ENCODE measurements around the gene VGLL1. TPM values are rescaled to one million over a fixed set of nuclear protein-coding genes. Genes with fewer than 3 reads are reported as not detected.

Gene VGLL1
- total RNA-seq, 1 donor from 2014 or later = not detected

DNA sequence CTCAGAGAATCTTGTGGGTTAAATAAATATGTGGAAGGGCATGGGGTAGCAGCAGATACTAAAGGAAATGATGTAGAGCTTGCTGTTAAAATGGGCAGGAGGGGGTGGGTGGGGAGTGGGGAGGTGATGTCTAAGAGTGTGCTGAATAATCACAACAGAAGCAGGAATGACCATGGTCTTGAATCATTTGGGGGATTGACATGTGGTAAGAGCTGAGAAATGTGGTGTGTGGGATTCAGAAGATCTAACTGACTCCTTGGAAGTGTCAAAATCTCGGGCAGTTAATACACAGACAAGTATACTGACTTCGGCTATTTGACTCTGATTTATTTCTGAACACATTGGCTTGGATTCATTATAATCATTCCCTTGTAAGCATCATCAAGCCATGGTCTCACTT, 6.8 kb downstream of the VGLL1 start:
- Mint-ChIP-seq H3K4me1 (ENCODE audit: low read depth) (no peaks in the 10 kb centered on the region), H3K4me3 (ENCODE audit: unreplicated experiment) (no peak overlapping the region), H3K36me3 (ENCODE audit: low read depth) (no peaks in the 10 kb centered on the region), H3K9me3 (ENCODE audit: low read depth) (peaks cover 3% of the 10 kb centered on the region), H3K27ac (ENCODE audit: unreplicated experiment) (no peak overlapping the region), H3K27me3 (ENCODE audit: low read depth) (peaks cover 2% of the 10 kb centered on the region)
- TF ChIP-seq, protein P1, sequence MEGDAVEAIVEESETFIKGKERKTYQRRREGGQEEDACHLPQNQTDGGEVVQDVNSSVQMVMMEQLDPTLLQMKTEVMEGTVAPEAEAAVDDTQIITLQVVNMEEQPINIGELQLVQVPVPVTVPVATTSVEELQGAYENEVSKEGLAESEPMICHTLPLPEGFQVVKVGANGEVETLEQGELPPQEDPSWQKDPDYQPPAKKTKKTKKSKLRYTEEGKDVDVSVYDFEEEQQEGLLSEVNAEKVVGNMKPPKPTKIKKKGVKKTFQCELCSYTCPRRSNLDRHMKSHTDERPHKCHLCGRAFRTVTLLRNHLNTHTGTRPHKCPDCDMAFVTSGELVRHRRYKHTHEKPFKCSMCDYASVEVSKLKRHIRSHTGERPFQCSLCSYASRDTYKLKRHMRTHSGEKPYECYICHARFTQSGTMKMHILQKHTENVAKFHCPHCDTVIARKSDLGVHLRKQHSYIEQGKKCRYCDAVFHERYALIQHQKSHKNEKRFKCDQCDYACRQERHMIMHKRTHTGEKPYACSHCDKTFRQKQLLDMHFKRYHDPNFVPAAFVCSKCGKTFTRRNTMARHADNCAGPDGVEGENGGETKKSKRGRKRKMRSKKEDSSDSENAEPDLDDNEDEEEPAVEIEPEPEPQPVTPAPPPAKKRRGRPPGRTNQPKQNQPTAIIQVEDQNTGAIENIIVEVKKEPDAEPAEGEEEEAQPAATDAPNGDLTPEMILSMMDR (IDR thresholded peaks at IDR 0.05) = no peak
- no peak for DNase-seq (ENCODE audit: low spot score)

DNA sequence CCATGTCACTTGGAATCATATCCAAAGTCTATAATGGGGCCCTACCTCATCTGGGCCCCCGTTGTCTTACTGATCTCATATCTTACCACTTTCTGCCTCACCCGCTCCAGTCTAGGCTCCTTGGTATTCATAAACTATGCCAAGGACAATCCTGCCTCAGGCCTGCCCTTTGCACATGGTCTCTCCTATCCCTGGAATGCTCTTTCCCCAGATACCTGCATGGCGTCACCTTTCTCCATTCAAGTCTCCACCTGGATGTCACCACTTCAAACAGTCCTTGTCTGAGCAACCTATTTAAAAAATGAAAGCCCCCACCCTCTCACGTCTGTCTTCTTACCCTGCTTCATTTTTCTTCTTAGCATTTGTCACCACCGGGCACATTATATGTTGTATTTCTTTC, 8.2 kb downstream of the VGLL1 start:
- peaks cover 3% of the 10 kb centered on the region for H3K9me3 Mint-ChIP-seq (ENCODE audit: low read depth)
- H3K4me1 Mint-ChIP-seq (ENCODE audit: low read depth) = no peaks in the 10 kb centered on the region
- no peak overlapping the region for H3K27ac Mint-ChIP-seq (ENCODE audit: unreplicated experiment)
- no peak overlapping the region for H3K4me3 Mint-ChIP-seq (ENCODE audit: unreplicated experiment)
- peaks cover 2% of the 10 kb centered on the region for H3K27me3 Mint-ChIP-seq (ENCODE audit: low read depth)
- TF ChIP-seq, protein P1 (IDR thresholded peaks at IDR 0.05) = no peak
- no peak for DNase-seq (ENCODE audit: low spot score)
- no peaks in the 10 kb centered on the region for H3K36me3 Mint-ChIP-seq (ENCODE audit: low read depth)

DNA sequence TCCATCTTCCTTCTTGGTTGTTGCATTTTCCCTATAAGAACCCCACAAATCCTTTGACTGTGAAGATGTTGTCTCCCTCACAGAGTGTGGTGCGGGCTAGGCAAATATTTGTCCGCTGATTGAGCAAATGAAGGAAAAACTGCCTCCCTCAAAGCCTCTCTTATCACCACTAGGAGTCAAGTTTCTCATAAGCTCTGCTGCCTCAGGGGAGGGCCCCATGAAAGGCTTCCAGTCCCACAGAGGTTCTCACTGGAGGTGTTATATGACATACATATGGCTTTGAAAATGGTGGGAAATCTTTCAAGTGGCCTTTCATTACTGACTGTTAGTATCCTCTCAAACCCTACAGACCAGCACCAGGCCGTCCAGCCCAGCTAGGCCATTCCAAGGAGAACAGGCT, 9.3 kb downstream of the VGLL1 start:
- no peaks in the 10 kb centered on the region for H3K4me1 Mint-ChIP-seq (ENCODE audit: low read depth)
- no peak overlapping the region for H3K27ac Mint-ChIP-seq (ENCODE audit: unreplicated experiment)
- TF ChIP-seq, protein P1 (IDR thresholded peaks at IDR 0.05) = no peak
- H3K27me3 Mint-ChIP-seq (ENCODE audit: low read depth) = peaks cover 2% of the 10 kb centered on the region
- no peak for DNase-seq (ENCODE audit: low spot score)
- H3K36me3 Mint-ChIP-seq (ENCODE audit: low read depth) = no peaks in the 10 kb centered on the region
- peaks cover 3% of the 10 kb centered on the region for H3K9me3 Mint-ChIP-seq (ENCODE audit: low read depth)
- H3K4me3 Mint-ChIP-seq (ENCODE audit: unreplicated experiment) = no peak overlapping the region

DNA sequence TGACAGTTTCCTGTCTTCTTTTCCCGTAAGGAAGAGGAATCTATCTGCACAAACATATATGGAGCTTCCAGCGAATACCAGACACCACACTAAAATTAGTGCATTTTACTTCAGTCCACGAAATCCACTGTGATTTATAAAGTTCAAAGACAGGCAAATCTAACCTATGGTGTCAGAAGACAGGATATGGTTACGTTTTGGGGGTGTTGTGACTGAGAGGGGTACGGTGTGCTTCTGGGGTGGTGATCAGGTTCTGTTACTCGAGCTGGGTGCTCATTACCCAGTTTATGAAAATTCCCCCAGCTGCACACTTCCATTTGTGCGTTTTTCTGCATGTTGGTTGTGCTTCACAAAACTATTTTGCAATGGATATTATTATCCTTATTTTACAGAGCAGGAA, 10.3 kb downstream of the VGLL1 start:
- TF ChIP-seq, protein P1 (IDR thresholded peaks at IDR 0.05) = no peak
- Mint-ChIP-seq H3K4me3 (ENCODE audit: unreplicated experiment) (no peak overlapping the region), H3K36me3 (ENCODE audit: low read depth) (no peaks in the 10 kb centered on the region), H3K9me3 (ENCODE audit: low read depth) (no peaks in the 10 kb centered on the region), H3K27me3 (ENCODE audit: low read depth) (no peaks in the 10 kb centered on the region), H3K27ac (ENCODE audit: unreplicated experiment) (no peak overlapping the region), H3K4me1 (ENCODE audit: low read depth) (no peaks in the 10 kb centered on the region)
- DNase-seq (ENCODE audit: low spot score) = no peak

DNA sequence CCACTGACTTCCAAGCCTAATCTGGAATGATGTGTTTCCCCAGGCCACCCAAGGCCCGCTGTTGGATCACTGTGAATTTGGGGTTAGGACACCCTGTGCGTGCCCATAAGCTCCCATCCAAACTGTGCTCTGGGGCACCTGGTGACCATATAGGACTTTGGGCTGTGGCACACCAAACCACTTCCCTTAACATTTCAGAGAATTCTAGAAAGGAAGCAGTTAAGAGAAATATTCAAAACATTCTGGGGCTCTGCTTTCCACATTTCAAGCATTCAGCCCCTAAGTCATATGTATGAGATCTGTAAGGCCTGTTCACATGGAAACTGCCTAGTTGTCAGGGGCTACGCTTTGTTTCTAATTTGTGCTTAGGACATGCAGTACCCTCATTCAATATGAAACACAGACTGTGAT, 14.4 kb downstream of the VGLL1 start:
- Mint-ChIP-seq H3K27ac (ENCODE audit: unreplicated experiment) (no peak overlapping the region), H3K4me1 (ENCODE audit: low read depth) (no peaks in the 10 kb centered on the region), H3K9me3 (ENCODE audit: low read depth) (no peaks in the 10 kb centered on the region), H3K27me3 (ENCODE audit: low read depth) (no peaks in the 10 kb centered on the region), H3K4me3 (ENCODE audit: unreplicated experiment) (no peak overlapping the region), H3K36me3 (ENCODE audit: low read depth) (no peaks in the 10 kb centered on the region)
- no peak for DNase-seq (ENCODE audit: low spot score)
- TF ChIP-seq, protein P1 (IDR thresholded peaks at IDR 0.05) = no peak
